HEK293 (cell line): ENCODE data around the gene VTI1B.

ENCODE experiments used
- CTCF ChIP-seq: fragments of 450-650 bp; formaldehyde crosslinking; IDR thresholded peaks from 2 replicates; pipeline ENCODE4 v1.5.1; 2016; ENCODE audit warnings: missing biosample characterization, missing genetic modification characterization
- KLF16 ChIP-seq: fragments of 450-650 bp; formaldehyde crosslinking; IDR thresholded peaks from 2 replicates; pipeline ENCODE4 v1.5.1; 2017; ENCODE audit warnings: missing biosample characterization, missing genetic modification characterization
- ZBTB8A ChIP-seq: fragments of 450-650 bp; formaldehyde crosslinking; IDR thresholded peaks from 2 replicates; pipeline ENCODE4 v1.5.1; 2016; ENCODE audit warnings: missing biosample characterization, missing genetic modification characterization
- ZNF174 ChIP-seq: fragments of 450-650 bp; formaldehyde crosslinking; IDR thresholded peaks from 2 replicates; pipeline ENCODE4 v1.5.0; 2017; ENCODE audit warnings: missing biosample characterization, mild to moderate bottlenecking, missing genetic modification characterization
- ZNF768 ChIP-seq: fragments of 450-650 bp; formaldehyde crosslinking; IDR thresholded peaks from 2 replicates; pipeline ENCODE4 v1.5.1; 2018; ENCODE audit warnings: missing biosample characterization, mild to moderate bottlenecking, missing genetic modification characterization
- ZNF843 ChIP-seq: fragments of 450-650 bp; formaldehyde crosslinking; IDR thresholded peaks from 2 replicates; pipeline ENCODE4 v1.5.1; 2016; ENCODE audit warnings: missing biosample characterization, missing genetic modification characterization

- no peak for TF ChIP-seq KLF16 (tag by site-specific recombination)
- no peak for TF ChIP-seq CTCF (tag by site-specific recombination)
- TF ChIP-seq ZNF174 (tag by site-specific recombination): no peak
- no peak for TF ChIP-seq ZBTB8A (tag by site-specific recombination)
- no peak for TF ChIP-seq ZNF768 (tag by site-specific recombination)
- no peak for TF ChIP-seq ZNF843 (tag by site-specific recombination)
Measured at GRCh38 chr14:67722293-67722692, 47.9 kb upstream of the VTI1B start.
